Panc1 (cell line): Measurements from ENCODE around the gene AFG1L. TPM values are rescaled to one million over a fixed set of nuclear protein-coding genes. Genes with fewer than 3 reads are reported as not detected.
"Not testable (repeated sequence)": the region's sequence is repeated elsewhere in the genome, so short reads cannot be mapped to it uniquely, and the experiment has no call there.

Experiments
- ATAC-seq: fragments of 200-7000 bp; cut with Tn5 transposase; 2 replicates; pipeline ENCODE4 v1.9.1; 2020; ENCODE audit warnings: mild to moderate bottlenecking, moderate library complexity
- BruUV-seq: library from RNA; stranded (reverse); fragments of 400-500 nt; replicated peaks from 2 replicates; lab custom pipeline; 2021; lab: Mats Ljungman, UMichigan
- CTCF ChIA-PET: fragments of 300-600 bp; sonication (Branson Sonifier 250); formaldehyde crosslinking; loops from one replicate; lab custom pipeline; 2022; ENCODE audit warnings: antibody characterized with exemption; lab: Charles Lee
- POLR2A ChIA-PET: fragments of 300-600 bp; sonication (Branson Sonifier 250); formaldehyde crosslinking; loops from one replicate; lab custom pipeline; 2022; ENCODE audit warnings: antibody characterized with exemption; lab: Charles Lee
- DNase-seq: peaks from one replicate; pipeline ENCODE4 v3.0.0-alpha.2; 2010; ENCODE audit warnings: low read depth, low spot score
- H3K27ac ChIP-seq: 2 replicates; pipeline ENCODE4 v1.5.1; 2011; ENCODE audit warnings: mild to moderate bottlenecking, low read length, inconsistent platforms
- H3K27me3 ChIP-seq: fragments of 200-500 bp; sonication (Bioruptor generic); 2 replicates; pipeline ENCODE4 v1.6.0; 2014; ENCODE audit warnings: low read length, inconsistent platforms; ENCODE audit not compliant: control insufficient read depth, insufficient read depth
- H3K36me3 ChIP-seq: fragments of 200-500 bp; sonication (Bioruptor generic); 2 replicates; pipeline ENCODE4 v1.5.1; 2014; ENCODE audit warnings: inconsistent platforms, mild to moderate bottlenecking, low read length, moderate library complexity; ENCODE audit not compliant: control insufficient read depth, insufficient read depth
- H3K4me1 ChIP-seq: 2 replicates; pipeline ENCODE4 v1.5.1; 2011; ENCODE audit warnings: inconsistent platforms, mild to moderate bottlenecking, low read length, moderate library complexity; ENCODE audit not compliant: control insufficient read depth, insufficient read depth
- H3K4me3 ChIP-seq, 2 experiments: 2 replicates each; pipeline ENCODE4 v1.5.1; 2011 to 2012; ENCODE audit warnings: low read depth in 2 of 2, low read length in 2 of 2, mild to moderate bottlenecking in 2 of 2, inconsistent platforms in 1 of 2, moderate library complexity in 1 of 2
- H3K9me3 ChIP-seq: fragments of 200-500 bp; sonication (Bioruptor generic); 2 replicates; pipeline ENCODE4 v1.5.1; 2014; ENCODE audit warnings: low read depth, mild to moderate bottlenecking, inconsistent platforms, low read length, moderate library complexity; ENCODE audit not compliant: control insufficient read depth, insufficient read depth
- POLR2AphosphoS5 ChIP-seq: IDR thresholded peaks from 2 replicates; pipeline ENCODE4 v1.6.1; 2012; ENCODE audit warnings: mild to moderate bottlenecking, low read depth, low read length, moderate library complexity
- SIN3A ChIP-seq: IDR thresholded peaks from 2 replicates; pipeline ENCODE4 v1.6.1; 2012; ENCODE audit warnings: low read depth, mild to moderate bottlenecking, low read length, moderate library complexity, borderline replicate concordance; ENCODE audit not compliant: insufficient read depth
- TCF7L2 ChIP-seq: IDR thresholded peaks from 2 replicates; pipeline ENCODE4 v1.6.1; 2011; ENCODE audit warnings: mild to moderate bottlenecking, low read depth, low read length, inconsistent platforms
- in situ Hi-C: cut with HindIII; loops from 2 replicates; pipeline ENCODE4 v1.10.0; 2016; ENCODE audit warnings: low sequenced_read_pairs, low pct_unique_long_range_greater_than_20kb
- intact Hi-C: fragments of 100-400 bp; cut with micrococcal nuclease; formaldehyde crosslinking; loops from one replicate; pipeline ENCODE4 v1.10.0; 2022; ENCODE audit not compliant: unreplicated experiment
- total RNA-seq: library from RNA; stranded (reverse); gene quantifications from one replicate; pipeline ENCODE4 v1.2.1, GENCODE V29; 2021; ENCODE audit not compliant: unreplicated experiment
- TF ChIP-seq, protein P1 (sequence below), 2 experiments: IDR thresholded peaks; 2 replicates each; pipeline ENCODE4 v1.6.1; 2011 to 2012; ENCODE audit warnings: low read depth in 2 of 2, control low read depth in 1 of 2, low read length in 1 of 2, mild to moderate bottlenecking in 1 of 2, moderate library complexity in 1 of 2; ENCODE audit not compliant: insufficient read depth in 1 of 2
- TF ChIP-seq, protein P2 (sequence below): fragments of 450-650 bp; IDR thresholded peaks from 2 replicates; pipeline ENCODE4 v1.5.1; 2017; ENCODE audit warnings: mild to moderate bottlenecking

Gene AFG1L
- total RNA-seq, 1 experiment from 2014 or later: 12.4 TPM

DNA sequence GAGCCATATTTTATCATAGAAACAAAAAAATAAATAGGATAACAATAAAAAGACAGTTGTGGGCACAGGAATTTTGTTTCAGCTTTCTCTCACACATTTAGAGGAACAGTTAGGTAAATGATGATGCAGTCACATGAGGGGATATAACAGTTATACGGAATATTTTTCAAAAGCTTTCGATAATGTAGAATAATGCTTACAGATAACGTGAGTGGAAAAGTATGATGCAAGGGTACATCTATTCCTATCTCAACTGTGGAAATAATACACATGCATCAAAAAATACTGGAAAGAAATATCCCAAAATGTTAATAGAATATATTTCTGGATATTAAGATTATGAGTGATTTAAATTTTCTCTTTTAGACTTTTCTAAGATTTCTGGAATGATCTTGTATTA lies 114.0 kb downstream of the AFG1L start:
- Histone ChIP-seq H3K27me3 (no peaks in the 10 kb centered on the region), H3K27ac (no peak overlapping the region), H3K4me1 (no peaks in the 10 kb centered on the region), H3K9me3 (peaks cover 3% of the 10 kb centered on the region), H3K4me3 (no peak overlapping the region), H3K36me3 (no peaks in the 10 kb centered on the region)
- BruUV-seq: no TSS peak
- intact Hi-C loops (no loop called here), in situ Hi-C loops (no loop called here)
- no peak for TF ChIP-seq POLR2AphosphoS5
- TF ChIP-seq, protein P1, sequence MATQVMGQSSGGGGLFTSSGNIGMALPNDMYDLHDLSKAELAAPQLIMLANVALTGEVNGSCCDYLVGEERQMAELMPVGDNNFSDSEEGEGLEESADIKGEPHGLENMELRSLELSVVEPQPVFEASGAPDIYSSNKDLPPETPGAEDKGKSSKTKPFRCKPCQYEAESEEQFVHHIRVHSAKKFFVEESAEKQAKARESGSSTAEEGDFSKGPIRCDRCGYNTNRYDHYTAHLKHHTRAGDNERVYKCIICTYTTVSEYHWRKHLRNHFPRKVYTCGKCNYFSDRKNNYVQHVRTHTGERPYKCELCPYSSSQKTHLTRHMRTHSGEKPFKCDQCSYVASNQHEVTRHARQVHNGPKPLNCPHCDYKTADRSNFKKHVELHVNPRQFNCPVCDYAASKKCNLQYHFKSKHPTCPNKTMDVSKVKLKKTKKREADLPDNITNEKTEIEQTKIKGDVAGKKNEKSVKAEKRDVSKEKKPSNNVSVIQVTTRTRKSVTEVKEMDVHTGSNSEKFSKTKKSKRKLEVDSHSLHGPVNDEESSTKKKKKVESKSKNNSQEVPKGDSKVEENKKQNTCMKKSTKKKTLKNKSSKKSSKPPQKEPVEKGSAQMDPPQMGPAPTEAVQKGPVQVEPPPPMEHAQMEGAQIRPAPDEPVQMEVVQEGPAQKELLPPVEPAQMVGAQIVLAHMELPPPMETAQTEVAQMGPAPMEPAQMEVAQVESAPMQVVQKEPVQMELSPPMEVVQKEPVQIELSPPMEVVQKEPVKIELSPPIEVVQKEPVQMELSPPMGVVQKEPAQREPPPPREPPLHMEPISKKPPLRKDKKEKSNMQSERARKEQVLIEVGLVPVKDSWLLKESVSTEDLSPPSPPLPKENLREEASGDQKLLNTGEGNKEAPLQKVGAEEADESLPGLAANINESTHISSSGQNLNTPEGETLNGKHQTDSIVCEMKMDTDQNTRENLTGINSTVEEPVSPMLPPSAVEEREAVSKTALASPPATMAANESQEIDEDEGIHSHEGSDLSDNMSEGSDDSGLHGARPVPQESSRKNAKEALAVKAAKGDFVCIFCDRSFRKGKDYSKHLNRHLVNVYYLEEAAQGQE (IDR thresholded peaks at IDR 0.05; ENCODE audit: insufficient read depth in 1 of 2, low read depth in 2 of 2, low read length in 1 of 2): no peak
- no peak for TF ChIP-seq TCF7L2
- TF ChIP-seq, protein P2, sequence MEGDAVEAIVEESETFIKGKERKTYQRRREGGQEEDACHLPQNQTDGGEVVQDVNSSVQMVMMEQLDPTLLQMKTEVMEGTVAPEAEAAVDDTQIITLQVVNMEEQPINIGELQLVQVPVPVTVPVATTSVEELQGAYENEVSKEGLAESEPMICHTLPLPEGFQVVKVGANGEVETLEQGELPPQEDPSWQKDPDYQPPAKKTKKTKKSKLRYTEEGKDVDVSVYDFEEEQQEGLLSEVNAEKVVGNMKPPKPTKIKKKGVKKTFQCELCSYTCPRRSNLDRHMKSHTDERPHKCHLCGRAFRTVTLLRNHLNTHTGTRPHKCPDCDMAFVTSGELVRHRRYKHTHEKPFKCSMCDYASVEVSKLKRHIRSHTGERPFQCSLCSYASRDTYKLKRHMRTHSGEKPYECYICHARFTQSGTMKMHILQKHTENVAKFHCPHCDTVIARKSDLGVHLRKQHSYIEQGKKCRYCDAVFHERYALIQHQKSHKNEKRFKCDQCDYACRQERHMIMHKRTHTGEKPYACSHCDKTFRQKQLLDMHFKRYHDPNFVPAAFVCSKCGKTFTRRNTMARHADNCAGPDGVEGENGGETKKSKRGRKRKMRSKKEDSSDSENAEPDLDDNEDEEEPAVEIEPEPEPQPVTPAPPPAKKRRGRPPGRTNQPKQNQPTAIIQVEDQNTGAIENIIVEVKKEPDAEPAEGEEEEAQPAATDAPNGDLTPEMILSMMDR: no peak
- no peak for TF ChIP-seq SIN3A
- CTCF ChIA-PET: no interaction called here
- ATAC-seq (no peak), DNase-seq (no peak)
- POLR2A ChIA-PET: no interaction called here

DNA sequence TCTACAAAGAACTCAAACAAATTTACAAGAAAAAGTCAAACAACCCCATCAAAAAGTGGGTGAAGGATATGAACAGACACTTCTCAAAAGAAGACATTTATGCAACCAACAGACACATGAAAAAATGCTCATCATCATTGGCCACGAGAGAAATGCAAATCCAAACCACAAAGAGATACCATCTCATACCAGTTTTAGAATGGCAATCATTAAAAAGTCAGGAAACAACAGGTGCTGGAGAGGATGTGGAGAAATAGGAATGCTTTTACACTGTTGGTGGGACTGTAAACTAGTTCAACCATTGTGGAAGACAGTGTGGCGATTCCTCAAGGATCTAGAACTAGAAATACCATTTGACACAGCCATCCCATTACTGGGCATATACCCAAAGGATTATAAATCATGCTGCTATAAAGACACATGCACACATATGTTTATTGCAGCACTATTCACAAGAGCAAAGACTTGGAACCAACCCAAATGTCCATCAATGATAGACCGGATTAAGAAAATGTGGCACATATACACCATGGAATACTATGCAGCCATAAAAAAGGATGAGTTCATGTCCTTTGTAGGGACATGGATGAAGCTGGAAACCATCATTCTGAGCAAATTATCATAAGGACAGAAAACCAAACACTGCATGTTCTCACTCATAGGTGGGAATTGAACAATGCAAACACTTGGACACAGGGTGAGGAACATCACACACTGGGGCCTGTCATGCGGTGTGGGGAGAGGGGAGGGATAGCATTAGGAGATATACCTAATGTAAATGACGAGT lies 121.4 kb downstream of the AFG1L start:
- in situ Hi-C loops, intact Hi-C loops, ATAC-seq, DNase-seq, H3K4me3 ChIP-seq, H3K36me3 ChIP-seq, CTCF ChIA-PET, BruUV-seq, H3K4me1 ChIP-seq, H3K27me3 ChIP-seq, H3K9me3 ChIP-seq, H3K27ac ChIP-seq, POLR2A ChIA-PET: not testable (repeated sequence)

DNA sequence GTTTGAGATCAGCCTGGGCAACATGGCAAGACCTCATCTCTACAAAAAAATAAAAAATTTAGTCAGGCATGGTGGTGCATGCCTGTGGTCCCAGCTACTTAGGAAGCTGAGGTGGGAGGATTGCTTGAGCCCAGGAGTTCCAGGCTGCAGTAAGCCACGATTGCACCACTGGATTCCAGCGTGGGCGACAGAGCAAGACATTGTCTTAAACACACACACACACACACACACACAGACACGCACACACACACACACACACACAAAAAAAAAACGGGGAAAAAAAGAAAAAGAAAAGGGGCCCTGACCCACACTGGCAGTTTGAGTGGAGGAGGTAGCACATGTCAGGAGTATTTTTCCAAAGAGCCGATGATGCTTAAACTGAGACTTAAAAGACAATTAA lies 122.2 kb downstream of the AFG1L start:
- in situ Hi-C loops (no loop called here), intact Hi-C loops (no loop called here)

More for the DNA sequence above, 122.2 kb downstream of the AFG1L start:
- CTCF ChIA-PET: no interaction called here
- H3K36me3 ChIP-seq: no peaks in the 10 kb centered on the region
- H3K27ac ChIP-seq: no peak overlapping the region
- ATAC-seq (no peak), DNase-seq (no peak)
- no peaks in the 10 kb centered on the region for H3K27me3 ChIP-seq
- H3K9me3 ChIP-seq: no peaks in the 10 kb centered on the region
- no peak for TF ChIP-seq SIN3A
- TF ChIP-seq, protein P1 (IDR thresholded peaks at IDR 0.05; ENCODE audit: insufficient read depth in 1 of 2, low read depth in 2 of 2, low read length in 1 of 2): no peak
- TF ChIP-seq, protein P2: no peak
- no peak for TF ChIP-seq POLR2AphosphoS5
- TF ChIP-seq TCF7L2: no peak
- POLR2A ChIA-PET: no interaction called here
- no peaks in the 10 kb centered on the region for H3K4me1 ChIP-seq
- no TSS peak for BruUV-seq
- no peak overlapping the region for H3K4me3 ChIP-seq
